Stimulated activated effector memory CD8-positive, alpha-beta T cell treated with anti-CD3 and anti-CD28 coated beads, Interleukin-12 subunit alpha, Interleukin-12 subunit beta, amount 100 ng/mL, for 72 hours (primary cell): ENCODE data around the gene CRYL1.

Source experiments
- ATAC-seq: fragments of 150-1000 bp; cut with Tn5 transposase; 2 replicates; pipeline ENCODE4 v1.10.0; 2021
- DNase-seq, 2 donors: peaks; one replicate each; pipeline ENCODE4 v3.0.0; 2021 to 2022; ENCODE audit warnings: low spot score in 2 of 2
- H3K27ac Mint-ChIP-seq: one replicate; pipeline ENCODE4 v1.8.0; 2022; ENCODE audit warnings: mild to moderate bottlenecking, mixed read lengths
- H3K36me3 Mint-ChIP-seq: one replicate; pipeline ENCODE4 v1.8.0; 2022; ENCODE audit warnings: mild to moderate bottlenecking, mixed read lengths
- H3K4me1 Mint-ChIP-seq: one replicate; pipeline ENCODE4 v1.8.0; 2022; ENCODE audit warnings: mixed read lengths
- H3K4me3 Mint-ChIP-seq: one replicate; pipeline ENCODE4 v1.8.0; 2022; ENCODE audit warnings: mild to moderate bottlenecking, mixed read lengths
- H3K9me3 Mint-ChIP-seq: one replicate; pipeline ENCODE4 v1.8.0; 2022; ENCODE audit warnings: mixed read lengths

The CRYL1 gene

DNA sequence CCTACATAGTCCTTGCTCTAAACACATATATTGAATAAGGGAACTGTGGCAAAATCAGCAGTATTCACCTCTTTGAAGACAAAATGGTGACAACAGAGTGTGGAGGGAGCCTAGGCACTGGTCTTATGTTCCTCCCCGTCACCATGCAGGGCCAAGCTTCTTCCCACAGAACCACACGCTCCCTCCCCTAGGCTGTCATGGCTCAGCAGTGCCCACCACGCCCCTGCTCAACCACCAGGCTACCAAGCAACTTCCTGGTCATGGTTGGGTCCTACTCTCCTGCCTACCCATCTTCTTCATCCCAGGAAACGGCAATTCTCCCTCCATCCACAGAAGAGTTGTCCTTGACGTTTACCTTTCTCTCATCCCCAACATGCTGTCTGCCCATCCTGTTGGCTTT, 126.1 kb downstream of the CRYL1 start:
- Mint-ChIP-seq H3K4me1 (peaks cover 29% of the 10 kb centered on the region), H3K4me3 (no peak overlapping the region), H3K36me3 (no peaks in the 10 kb centered on the region), H3K27ac (no peak overlapping the region), H3K9me3 (peaks cover 4% of the 10 kb centered on the region)
- DNase-seq: no peak
- no peak for ATAC-seq

DNA sequence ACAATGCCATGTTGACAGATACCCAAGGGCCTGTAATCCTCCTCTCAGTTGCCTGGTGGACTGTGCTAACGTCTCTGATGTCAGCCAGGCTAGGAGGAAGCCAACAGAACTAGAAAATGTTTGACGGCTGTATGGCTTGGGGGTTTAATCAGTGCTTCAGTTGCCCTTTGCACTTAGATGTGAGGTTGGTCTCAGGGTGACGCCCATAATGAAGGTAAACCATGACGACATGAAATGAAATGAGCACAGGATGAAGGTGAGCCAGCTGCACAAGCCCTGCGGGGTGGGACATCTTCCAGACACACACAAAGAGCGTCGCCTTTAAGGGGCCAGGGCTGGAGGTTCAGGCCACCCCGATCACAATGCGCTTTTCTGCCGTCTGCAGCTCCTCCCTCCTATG, 127.2 kb downstream of the CRYL1 start:
- no peak for ATAC-seq
- Mint-ChIP-seq H3K27ac (no peak overlapping the region), H3K9me3 (peaks cover 4% of the 10 kb centered on the region), H3K4me1 (peaks cover 29% of the 10 kb centered on the region), H3K4me3 (no peak overlapping the region), H3K36me3 (no peaks in the 10 kb centered on the region)
- DNase-seq: no peak

DNA sequence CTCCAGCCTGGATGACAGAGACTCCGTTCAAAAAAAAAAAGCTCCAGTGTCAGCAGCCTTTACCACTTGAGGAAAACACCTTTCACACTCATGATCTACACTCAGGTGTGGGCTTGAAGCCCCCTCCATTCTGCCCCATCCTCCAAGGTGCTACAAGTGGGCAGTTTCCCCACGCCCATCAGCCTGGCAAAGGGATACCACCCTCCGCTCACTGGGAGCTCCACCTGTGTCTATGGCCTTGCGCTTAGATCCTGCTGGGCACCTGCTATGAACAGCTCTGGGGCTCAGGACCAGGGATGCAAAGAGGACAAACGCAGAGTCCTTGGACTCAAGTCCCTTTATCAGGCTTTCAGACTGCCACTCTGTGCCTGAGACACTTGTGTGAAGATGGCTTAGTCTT, 127.8 kb downstream of the CRYL1 start:
- Mint-ChIP-seq H3K4me3 (no peak overlapping the region), H3K27ac (no peak overlapping the region), H3K4me1 (peaks cover 25% of the 10 kb centered on the region), H3K36me3 (no peaks in the 10 kb centered on the region), H3K9me3 (peaks cover 4% of the 10 kb centered on the region)
- ATAC-seq (no peak), DNase-seq (no peak)

DNA sequence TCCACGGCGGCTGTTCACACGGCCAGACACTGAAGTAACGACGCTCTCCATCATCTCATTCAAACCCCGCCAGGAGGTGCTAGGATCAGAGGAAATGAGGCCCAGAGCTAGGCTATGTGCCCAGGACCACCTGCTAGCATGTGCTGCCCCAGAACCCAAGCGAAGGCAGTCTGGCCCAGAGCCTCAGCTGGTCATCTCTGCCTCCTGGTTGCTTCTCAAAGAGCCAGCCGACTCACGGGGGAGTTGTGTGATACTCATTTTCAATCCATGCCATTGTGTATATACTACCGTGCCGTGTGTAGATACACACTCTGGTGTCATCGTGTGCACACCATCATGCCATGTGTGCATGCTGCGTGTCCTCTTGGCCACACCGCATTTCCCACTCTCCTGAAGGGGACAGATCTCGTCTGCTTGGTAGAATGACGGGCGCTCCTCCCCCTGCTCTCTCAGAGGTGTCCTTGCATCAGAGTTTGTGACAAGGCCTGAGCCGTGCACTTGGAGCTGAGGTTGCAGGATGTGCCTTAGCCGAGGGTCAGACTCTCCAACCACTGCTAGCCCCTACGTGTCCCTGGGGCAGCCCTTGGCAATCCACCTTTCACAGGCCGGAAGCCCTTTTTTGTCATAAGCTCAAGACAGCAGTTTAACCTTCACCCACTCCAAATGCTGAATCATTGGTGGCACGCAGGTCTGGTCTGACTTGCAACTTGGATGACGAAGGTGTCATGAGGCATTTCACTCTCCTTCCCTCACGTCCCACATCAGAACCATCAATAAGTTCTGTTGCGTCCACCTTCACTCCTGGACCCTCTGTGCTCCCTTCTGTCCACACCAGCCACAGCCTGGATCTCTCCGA, 130.4 kb downstream of the CRYL1 start:
- peaks cover 4% of the 10 kb centered on the region for H3K9me3 Mint-ChIP-seq
- peaks cover 8% of the 10 kb centered on the region for H3K4me1 Mint-ChIP-seq
- H3K4me3 Mint-ChIP-seq: no peak overlapping the region
- H3K27ac Mint-ChIP-seq: no peak overlapping the region
- no peak for ATAC-seq
- no peaks in the 10 kb centered on the region for H3K36me3 Mint-ChIP-seq
- no peak for DNase-seq

DNA sequence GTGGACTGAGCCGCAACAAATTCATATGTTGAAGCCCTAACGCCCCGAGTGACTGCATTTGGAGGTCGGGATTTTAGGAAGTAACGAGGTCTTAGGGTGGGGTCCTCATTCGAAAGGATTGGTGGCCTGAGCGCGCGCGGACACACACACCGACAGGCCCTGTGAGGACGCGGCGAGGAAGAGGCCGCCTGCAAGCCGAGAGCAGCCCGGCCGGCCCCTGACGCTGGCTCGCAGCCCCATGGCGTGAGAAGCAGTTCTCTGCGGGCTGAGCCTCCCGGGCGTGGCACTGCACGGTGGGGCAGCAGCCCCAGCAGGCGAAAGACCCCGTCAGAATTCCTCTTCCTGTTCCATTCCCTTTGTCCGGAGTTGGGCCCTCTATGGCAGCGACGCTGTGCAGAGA, 131.2 kb downstream of the CRYL1 start:
- Mint-ChIP-seq H3K27ac (no peak overlapping the region), H3K4me3 (no peak overlapping the region), H3K4me1 (peaks cover under 1% of the 10 kb centered on the region), H3K36me3 (no peaks in the 10 kb centered on the region), H3K9me3 (peaks cover 4% of the 10 kb centered on the region)
- DNase-seq: no peak
- no peak for ATAC-seq

DNA sequence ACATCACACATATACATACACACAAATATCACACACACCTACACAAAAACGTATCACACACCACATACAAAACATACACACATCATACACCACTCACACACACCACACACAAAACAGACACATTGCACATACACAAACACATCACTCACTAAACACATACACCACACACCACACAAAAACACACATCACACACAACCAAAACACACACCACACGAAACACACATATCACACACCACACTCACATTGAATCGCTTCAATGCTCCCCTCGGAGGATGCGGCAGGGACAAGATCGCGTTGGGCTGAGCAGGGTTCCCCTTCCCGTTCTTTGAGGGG, 131.5 kb downstream of the CRYL1 start:
- no peak for ATAC-seq
- Mint-ChIP-seq H3K36me3 (no peaks in the 10 kb centered on the region), H3K4me3 (no peak overlapping the region), H3K27ac (no peak overlapping the region), H3K9me3 (peaks cover 4% of the 10 kb centered on the region), H3K4me1 (no peaks in the 10 kb centered on the region)
- DNase-seq: no peak

DNA sequence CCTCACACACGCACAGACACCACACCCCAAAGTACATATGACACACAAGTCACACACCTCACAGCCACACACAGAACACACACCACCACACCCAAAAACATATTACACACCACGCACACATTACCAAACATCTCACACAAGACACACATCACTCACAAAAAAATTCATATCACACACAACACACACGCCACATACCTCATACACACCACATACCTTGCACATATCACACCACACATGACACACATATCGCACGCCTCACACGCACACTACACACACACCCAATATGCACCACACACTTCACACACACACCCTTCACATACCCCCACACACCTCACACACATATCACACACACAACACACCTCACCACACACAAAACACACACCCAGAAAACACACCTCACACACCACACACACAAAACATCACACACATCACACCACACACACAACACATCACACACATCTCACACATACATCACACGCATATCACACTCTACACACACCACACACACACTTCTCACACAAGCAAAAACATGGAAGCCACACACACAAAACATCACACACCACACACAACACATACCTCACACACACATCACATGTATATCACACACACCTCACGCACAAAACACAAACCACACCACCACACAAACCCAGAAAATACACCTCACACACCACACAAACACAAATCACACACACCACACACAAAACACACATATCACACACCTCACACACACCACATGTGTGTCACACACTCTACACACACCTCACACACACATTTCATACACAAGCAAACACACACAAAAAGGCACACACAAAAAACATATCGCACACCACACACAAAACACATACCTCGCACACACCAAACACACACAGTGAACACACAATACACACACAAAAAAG, 132.1 kb downstream of the CRYL1 start:
- peaks cover 4% of the 10 kb centered on the region for H3K9me3 Mint-ChIP-seq
- no peaks in the 10 kb centered on the region for H3K4me1 Mint-ChIP-seq
- no peaks in the 10 kb centered on the region for H3K36me3 Mint-ChIP-seq
- DNase-seq (no peak), ATAC-seq (no peak)
- no peak overlapping the region for H3K4me3 Mint-ChIP-seq
- no peak overlapping the region for H3K27ac Mint-ChIP-seq

DNA sequence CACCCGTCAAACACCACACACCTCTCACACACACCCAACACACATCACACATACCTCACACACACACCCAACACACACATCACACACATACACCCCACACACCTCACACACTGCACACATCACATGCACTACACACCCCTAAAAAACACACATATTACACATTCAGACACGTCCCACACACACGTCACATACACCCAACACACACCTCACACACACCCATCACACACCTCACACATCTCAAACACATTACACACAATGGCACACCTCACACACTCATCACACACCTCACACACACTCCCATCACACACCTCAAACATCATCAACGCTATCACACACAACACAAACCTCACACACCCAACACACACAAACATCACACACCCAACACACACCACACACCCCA, 133.1 kb downstream of the CRYL1 start:
- peaks cover 5% of the 10 kb centered on the region for H3K4me1 Mint-ChIP-seq
- no peak overlapping the region for H3K4me3 Mint-ChIP-seq

DNA sequence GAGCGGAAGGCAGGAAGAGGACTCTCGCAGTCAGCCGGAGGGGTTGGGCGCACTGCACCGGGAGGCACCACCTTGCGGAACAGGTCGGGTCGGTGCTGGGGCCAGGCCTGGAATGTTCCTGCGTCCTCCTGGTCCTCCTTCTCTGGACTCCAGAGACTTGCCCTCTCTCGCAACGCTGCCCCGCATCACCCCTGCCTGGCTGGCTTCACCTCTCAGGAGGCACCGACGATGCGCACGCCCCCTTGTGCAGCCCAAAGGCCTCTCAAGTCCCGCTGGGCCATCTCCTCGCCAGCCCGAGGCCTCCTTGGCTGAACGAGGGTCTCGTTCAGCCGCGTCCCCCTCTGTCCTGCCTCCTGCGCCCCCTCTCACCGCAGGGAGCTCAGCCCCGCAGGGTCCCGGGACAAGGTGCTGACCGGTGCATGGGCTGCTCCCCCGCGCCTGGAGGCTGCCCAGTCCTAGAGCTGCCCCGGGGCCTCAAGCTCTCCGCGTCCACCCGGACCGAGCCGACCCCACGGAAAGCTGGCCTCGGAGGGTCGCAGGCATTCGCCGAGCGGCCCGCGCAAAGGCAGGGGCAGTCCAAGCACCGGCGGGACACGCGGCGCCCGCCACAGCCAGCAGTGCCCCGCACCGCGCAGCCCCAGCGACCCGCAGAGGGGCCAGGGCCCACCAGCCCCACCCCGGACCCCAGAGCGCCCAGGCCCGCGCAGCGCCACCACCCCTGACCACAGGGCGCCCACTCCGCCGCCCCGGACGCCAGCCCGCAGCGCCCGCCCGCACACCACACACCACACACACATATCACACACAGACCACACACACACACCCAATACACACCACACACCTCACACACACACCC, 133.8 kb downstream of the CRYL1 start:
- Mint-ChIP-seq H3K4me1 (peaks cover 11% of the 10 kb centered on the region), H3K4me3 (no peak overlapping the region), H3K27ac (no peak overlapping the region), H3K36me3 (no peaks in the 10 kb centered on the region), H3K9me3 (peaks cover 4% of the 10 kb centered on the region)
- DNase-seq (no peak), ATAC-seq (peak; percentile 25)

More for the DNA sequence above, 133.1 kb downstream of the CRYL1 start:
- H3K36me3 Mint-ChIP-seq: no peaks in the 10 kb centered on the region
- no peak overlapping the region for H3K27ac Mint-ChIP-seq
- DNase-seq (no peak), ATAC-seq (no peak)
- H3K9me3 Mint-ChIP-seq: peaks cover 4% of the 10 kb centered on the region

DNA sequence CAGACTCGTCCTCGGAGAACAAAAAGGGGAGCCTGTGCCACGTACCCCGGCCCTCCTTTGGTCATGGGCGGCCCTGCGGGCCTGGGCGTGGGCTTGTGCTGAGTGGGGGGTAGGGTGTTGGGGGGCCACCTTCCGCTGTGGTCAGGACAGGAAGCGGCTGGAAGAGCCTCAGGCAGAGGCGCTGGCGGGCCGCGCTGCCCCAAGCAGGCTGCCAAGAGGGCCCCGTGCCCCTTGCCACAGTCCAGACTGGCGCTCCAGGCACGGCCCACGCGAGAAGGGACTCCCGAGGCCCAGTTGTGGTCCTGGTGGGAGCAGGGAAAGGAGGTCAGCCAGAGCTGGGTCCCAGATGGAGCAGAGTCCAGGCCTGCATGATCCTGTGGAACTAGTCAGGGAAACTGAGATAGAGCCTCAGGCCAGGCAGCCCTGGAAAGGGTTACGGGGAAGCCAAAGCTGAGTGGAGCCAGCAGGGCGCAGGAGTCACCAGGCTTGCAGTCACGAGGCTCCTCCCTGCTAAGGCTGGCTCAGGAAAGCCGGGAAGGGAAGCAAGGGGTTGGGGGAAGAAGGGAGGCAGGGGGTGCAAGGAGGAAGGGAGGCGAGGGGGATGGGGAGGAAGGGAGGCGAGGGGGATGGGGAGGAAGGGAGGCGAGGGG, 135.0 kb downstream of the CRYL1 start:
- Mint-ChIP-seq H3K4me3 (no peak overlapping the region), H3K4me1 (peaks cover 11% of the 10 kb centered on the region), H3K9me3 (no peaks in the 10 kb centered on the region), H3K27ac (peak overlapping the region; percentile 40), H3K36me3 (no peaks in the 10 kb centered on the region)
- no peak for DNase-seq
- ATAC-seq: peak; percentile 12

DNA sequence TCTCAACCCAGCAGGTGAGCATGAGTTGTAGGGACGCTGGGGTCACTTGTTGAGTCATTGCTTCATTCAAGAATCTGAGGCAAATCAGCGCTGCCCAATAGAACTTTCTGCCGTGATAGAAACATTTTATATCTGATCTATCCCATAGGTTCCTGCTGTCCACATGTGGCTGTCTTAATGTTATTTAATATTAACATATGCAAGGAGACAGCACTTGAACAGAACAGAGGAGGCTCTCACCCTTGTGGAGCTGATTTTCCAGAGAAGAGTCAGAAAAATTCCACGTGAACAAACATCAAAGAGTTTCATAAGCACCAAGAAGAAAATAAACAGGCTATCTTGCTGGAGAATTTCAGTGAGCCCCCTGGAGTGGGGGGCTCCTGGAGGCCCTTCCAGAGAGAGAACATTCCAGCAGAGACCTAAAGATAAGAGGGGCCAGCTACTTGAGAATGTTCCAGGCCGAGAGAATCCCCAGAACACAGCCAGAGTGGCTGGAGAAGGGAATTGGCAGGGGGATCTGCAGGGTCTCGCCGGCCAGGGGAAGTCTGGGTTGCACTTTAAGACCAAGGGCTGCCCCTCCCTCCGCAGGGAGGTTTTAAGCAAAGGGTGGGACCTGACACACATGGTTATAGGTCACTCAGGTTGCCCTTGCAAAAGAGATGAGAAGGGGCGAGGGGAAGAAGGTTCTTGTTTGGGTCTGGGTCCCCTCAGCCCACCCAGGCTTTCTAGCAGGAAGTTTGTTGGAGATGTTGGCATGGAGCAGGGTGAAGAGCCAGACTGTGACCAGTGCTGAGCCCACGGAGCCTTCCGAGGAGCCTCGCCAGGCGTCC, 135.7 kb downstream of the CRYL1 start:
- H3K9me3 Mint-ChIP-seq: no peaks in the 10 kb centered on the region
- peaks cover 11% of the 10 kb centered on the region for H3K4me1 Mint-ChIP-seq
- H3K4me3 Mint-ChIP-seq: no peak overlapping the region
- no peak for ATAC-seq
- peak overlapping the region; percentile 40 for H3K27ac Mint-ChIP-seq
- H3K36me3 Mint-ChIP-seq: no peaks in the 10 kb centered on the region
- no peak for DNase-seq

DNA sequence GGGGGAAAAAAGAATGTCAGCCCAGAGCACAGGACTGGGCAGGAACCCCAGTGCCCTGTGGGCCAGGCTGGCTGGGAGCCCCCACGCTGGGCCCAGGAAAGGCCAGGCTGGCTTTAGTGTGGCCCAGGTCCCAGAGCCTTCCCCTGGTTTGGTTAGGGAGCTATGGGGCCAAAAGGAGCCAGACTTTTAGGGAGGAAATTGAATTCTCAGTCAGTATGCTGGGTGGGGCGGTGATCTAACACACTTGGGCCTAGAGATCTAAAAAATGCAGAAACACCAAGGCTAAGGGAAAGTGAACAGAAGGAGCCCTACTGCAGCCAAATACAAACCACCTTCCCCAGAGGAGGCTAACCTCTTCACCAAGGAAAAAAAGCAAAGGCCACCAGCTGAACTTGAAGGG, 137.5 kb downstream of the CRYL1 start:
- no peaks in the 10 kb centered on the region for H3K36me3 Mint-ChIP-seq
- no peaks in the 10 kb centered on the region for H3K9me3 Mint-ChIP-seq
- no peak for ATAC-seq
- H3K27ac Mint-ChIP-seq: peak overlapping the region; percentile 39
- H3K4me3 Mint-ChIP-seq: no peak overlapping the region
- H3K4me1 Mint-ChIP-seq: peaks cover 11% of the 10 kb centered on the region
- no peak for DNase-seq

DNA sequence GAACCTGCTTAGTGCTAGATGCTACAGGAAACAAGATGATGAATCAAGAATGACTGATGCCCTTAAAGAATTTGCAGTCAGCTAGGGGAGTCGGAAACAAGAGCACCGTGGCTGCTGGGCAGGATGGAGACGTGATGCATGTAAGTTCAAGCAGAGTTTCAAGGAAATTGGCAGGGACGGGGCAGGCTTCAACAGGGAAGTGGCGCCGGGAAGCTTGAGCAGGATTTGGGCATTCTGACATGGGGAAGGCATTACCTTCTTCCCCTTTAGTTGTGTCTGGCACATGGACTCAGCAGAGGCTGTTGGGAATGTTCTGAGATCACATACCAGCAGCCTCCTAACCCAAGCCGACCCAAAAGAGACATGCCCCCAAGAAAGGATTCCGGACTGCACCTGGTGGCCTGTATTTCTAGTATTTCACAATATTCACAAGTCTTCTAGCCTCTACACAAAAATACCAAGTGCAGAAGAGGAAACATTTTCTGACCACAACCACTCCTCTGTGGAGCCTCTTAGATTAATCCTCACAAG, 138.2 kb downstream of the CRYL1 start:
- ATAC-seq (peak; percentile 48), DNase-seq (no peak)
- Mint-ChIP-seq H3K4me1 (peaks cover 11% of the 10 kb centered on the region), H3K4me3 (no peak overlapping the region), H3K9me3 (no peaks in the 10 kb centered on the region), H3K27ac (peak overlapping the region; percentile 39), H3K36me3 (no peaks in the 10 kb centered on the region)

DNA sequence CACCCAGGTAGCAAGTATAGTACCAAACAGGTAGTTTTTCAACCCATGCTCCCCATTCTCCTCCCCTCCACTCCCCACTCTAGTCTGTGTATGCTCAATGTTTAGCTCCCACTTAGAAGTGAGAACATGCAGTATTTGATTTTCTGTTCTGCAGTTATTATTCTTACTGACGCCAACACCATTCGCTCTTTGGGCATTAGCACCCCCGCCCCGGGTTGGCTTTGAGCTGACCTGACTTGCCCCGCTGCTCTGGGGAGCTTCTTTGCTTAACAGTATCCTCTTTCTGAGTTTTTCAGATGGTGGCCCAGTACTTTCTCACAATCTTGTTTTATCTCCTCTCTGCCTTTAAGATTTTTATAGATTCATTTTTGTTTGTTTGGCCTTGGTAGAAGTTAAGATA, 138.7 kb downstream of the CRYL1 start:
- Mint-ChIP-seq H3K4me1 (peaks cover 11% of the 10 kb centered on the region), H3K9me3 (no peaks in the 10 kb centered on the region), H3K36me3 (no peaks in the 10 kb centered on the region), H3K27ac (no peak overlapping the region), H3K4me3 (no peak overlapping the region)
- DNase-seq (no peak), ATAC-seq (no peak)
